Karpas-422 (cell line): ENCODE measurements around the gene NME2. TPM values are rescaled to one million over a fixed set of nuclear protein-coding genes. Genes with fewer than 3 reads are reported as not detected.
"Not testable (repeated sequence)": the region's sequence is repeated elsewhere in the genome, so short reads cannot be mapped to it uniquely, and the experiment has no call there.

Experiments used
- DNase-seq: peaks from one replicate; pipeline ENCODE4 v3.0.0-alpha.2; 2015
- H2AFZ ChIP-seq: fragments of 200-600 bp; sonication (generic); 2 replicates; pipeline ENCODE4 v1.6.1; 2014; ENCODE audit warnings: antibody characterized with exemption, low read length, mixed read lengths
- H3K27ac ChIP-seq: fragments of 200-600 bp; sonication (generic); 2 replicates; pipeline ENCODE4 v1.5.1; 2014; ENCODE audit warnings: mild to moderate bottlenecking, low read length, moderate library complexity
- H3K27me3 ChIP-seq: fragments of 200-600 bp; sonication (generic); 2 replicates; pipeline ENCODE4 v1.6.1; 2014; ENCODE audit warnings: low read length, mixed read lengths
- H3K36me3 ChIP-seq: fragments of 200-600 bp; sonication (generic); 2 replicates; pipeline ENCODE4 v1.6.1; 2014; ENCODE audit warnings: low read length, mixed read lengths; ENCODE audit not compliant: insufficient read depth
- H3K4me1 ChIP-seq: fragments of 200-600 bp; sonication (generic); 2 replicates; pipeline ENCODE4 v1.6.1; 2014; ENCODE audit warnings: mild to moderate bottlenecking, low read length, mixed read lengths
- H3K4me2 ChIP-seq: fragments of 200-600 bp; sonication (generic); 2 replicates; pipeline ENCODE4 v1.6.1; 2014; ENCODE audit warnings: low read length, low read depth, mild to moderate bottlenecking; ENCODE audit not compliant: poor library complexity, severe bottlenecking
- H3K4me3 ChIP-seq: fragments of 200-600 bp; sonication (generic); 2 replicates; pipeline ENCODE4 v1.5.1; 2014; ENCODE audit warnings: mild to moderate bottlenecking, antibody characterized with exemption, low read length, mixed read lengths
- H3K79me2 ChIP-seq: fragments of 200-600 bp; sonication (generic); 2 replicates; pipeline ENCODE4 v1.6.1; 2014; ENCODE audit warnings: mild to moderate bottlenecking, low read length, mixed read lengths
- H3K9ac ChIP-seq: fragments of 200-600 bp; sonication (generic); 2 replicates; pipeline ENCODE4 v1.6.0; 2014; ENCODE audit warnings: low read length
- H3K9me2 ChIP-seq: fragments of 200-600 bp; sonication (generic), shearing (Covaris generic); replicated peaks from 2 replicates; pipeline ENCODE4 v1.6.0; 2014; ENCODE audit warnings: mild to moderate bottlenecking, low read length, moderate library complexity; ENCODE audit not compliant: insufficient read depth
- H3K9me3 ChIP-seq: fragments of 300-700, 200-600 bp; sonication (generic); 2 replicates; pipeline ENCODE4 v1.6.1; 2014; ENCODE audit warnings: low read length, mixed read lengths
- H4K20me1 ChIP-seq: fragments of 200-600 bp; sonication (generic); 2 replicates; pipeline ENCODE4 v1.6.1; 2014; ENCODE audit warnings: mild to moderate bottlenecking, antibody characterized with exemption, low read length, low read depth; ENCODE audit not compliant: insufficient read depth
- total RNA-seq: library from RNA; depleted of rRNA; stranded (reverse); fragments of >200 nt; shearing (Covaris generic); gene quantifications from 2 replicates; pipeline ENCODE4 v1.2.3, GENCODE V29; 2014; ENCODE audit warnings: low replicate concordance

NME2 gene
- total RNA-seq, 1 experiment from 2014 or later, result 737 TPM

- H3K27ac ChIP-seq, H3K4me2 ChIP-seq, H3K4me3 ChIP-seq, H3K9me3 ChIP-seq, H3K9me2 ChIP-seq, DNase-seq, H3K9ac ChIP-seq, H2AFZ ChIP-seq, H3K27me3 ChIP-seq, H3K36me3 ChIP-seq: not testable (repeated sequence)
- peaks cover 30% of the 10 kb centered on the region for H3K79me2 ChIP-seq
- H3K4me1 ChIP-seq, result peaks cover 30% of the 10 kb centered on the region
- peaks cover 11% of the 10 kb centered on the region; the same call in 1 of the 2 replicates for H4K20me1 ChIP-seq
These were observed 43.6 kb upstream of the NME2 start for GRCh38 chr17:51122473-51123115.

DNA sequence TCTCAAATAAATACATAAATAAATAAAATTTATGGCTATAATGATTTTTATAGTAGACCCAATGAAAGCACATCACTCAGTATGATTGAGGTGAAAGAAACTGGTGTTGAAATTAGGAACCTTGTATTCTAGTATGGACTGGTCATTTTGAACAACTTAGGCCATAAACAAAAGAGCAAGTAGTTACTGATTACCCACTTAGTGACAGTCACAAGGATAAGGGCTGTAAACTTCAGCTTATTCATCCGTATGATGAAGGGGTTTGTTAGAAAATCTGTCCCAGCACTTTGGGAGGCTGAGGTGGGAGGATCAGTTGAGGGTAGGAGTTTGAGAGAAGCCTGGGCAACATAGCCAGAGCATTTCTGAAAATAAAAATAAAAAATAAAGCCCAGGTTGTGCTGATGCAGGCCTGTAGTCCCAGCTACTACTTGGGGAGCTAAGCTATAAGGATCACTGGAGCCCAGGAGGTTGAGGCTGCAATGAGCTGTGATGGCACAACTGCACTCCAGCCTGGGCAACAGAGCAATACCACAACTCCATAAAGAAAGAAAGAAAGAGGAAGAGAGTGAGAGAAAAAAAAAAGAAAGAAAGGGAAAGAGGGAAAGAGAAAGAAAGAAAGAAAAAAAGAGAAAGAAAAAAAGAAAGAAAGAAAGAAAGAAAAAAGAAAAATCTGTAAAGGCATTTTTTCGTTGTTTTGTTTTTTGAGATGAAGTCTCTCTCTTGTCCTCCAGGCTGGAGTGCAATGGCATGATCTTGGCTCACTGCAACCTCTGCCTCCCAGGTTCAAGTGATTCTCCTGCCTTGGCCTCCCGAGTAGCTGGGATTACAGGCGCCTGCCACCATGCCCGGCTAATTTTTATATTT, 41.3 kb upstream of the NME2 start:
- H3K27ac ChIP-seq, result no peak overlapping the region
- no peak overlapping the region for H3K9ac ChIP-seq
- no peaks in the 10 kb centered on the region for H3K9me2 ChIP-seq
- no peak overlapping the region for H3K4me2 ChIP-seq
- no peaks in the 10 kb centered on the region for H3K36me3 ChIP-seq
- no peak overlapping the region for H3K4me3 ChIP-seq
- H3K4me1 ChIP-seq, result peaks cover 20% of the 10 kb centered on the region
- H3K79me2 ChIP-seq, result peaks cover 7% of the 10 kb centered on the region
- H3K27me3 ChIP-seq, result no peaks in the 10 kb centered on the region
- H3K9me3 ChIP-seq, result no peaks in the 10 kb centered on the region
- H2AFZ ChIP-seq, result no peak overlapping the region
- 0 out of 2 replicates have a peak, but pooled peaks cover under 1% of the 10 kb centered on the region for H4K20me1 ChIP-seq
- DNase-seq, result no peak

- H3K4me1 ChIP-seq, result peaks cover 20% of the 10 kb centered on the region
- no peak overlapping the region for H2AFZ ChIP-seq
- no peak overlapping the region for H3K4me3 ChIP-seq
- H3K36me3 ChIP-seq, result no peaks in the 10 kb centered on the region
- no peaks in the 10 kb centered on the region for H3K9me2 ChIP-seq
- H4K20me1 ChIP-seq, result no peaks in the 10 kb centered on the region
- peak; percentile 86 for DNase-seq
- no peaks in the 10 kb centered on the region for H3K9me3 ChIP-seq
- H3K4me2 ChIP-seq, result no peak overlapping the region
- H3K27me3 ChIP-seq, result no peaks in the 10 kb centered on the region
- H3K27ac ChIP-seq, result no peak overlapping the region
- no peak overlapping the region for H3K9ac ChIP-seq
- H3K79me2 ChIP-seq, result no peaks in the 10 kb centered on the region
These were observed 38.1 kb upstream of the NME2 start for GRCh38 chr17:51128076-51128475.

DNA sequence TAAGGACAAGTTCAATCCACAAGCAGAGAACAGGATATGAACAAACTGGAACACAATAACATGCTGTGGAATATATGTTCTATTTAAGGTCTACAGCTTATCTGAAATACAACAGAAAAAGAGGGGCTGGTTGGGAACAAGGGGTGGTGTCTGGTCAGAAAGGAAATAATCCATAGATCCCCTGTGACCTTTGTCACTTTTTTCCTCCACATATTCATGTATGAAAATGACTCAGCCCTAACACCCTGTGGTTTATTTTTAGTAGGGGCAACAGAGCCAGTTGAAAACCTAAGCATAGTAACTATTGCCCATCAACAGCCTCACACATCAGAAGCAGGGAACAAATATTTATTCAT, 33.3 kb upstream of the NME2 start:
- peaks cover 15% of the 10 kb centered on the region for H3K4me1 ChIP-seq
- no peak overlapping the region for H3K27ac ChIP-seq
- no peaks in the 10 kb centered on the region for H3K36me3 ChIP-seq
- no peaks in the 10 kb centered on the region for H3K9me2 ChIP-seq
- no peaks in the 10 kb centered on the region for H4K20me1 ChIP-seq
- no peak overlapping the region for H2AFZ ChIP-seq
- H3K79me2 ChIP-seq, result no peaks in the 10 kb centered on the region
- no peak for DNase-seq
- no peaks in the 10 kb centered on the region for H3K27me3 ChIP-seq
- H3K4me2 ChIP-seq, result no peak overlapping the region
- no peak overlapping the region for H3K9ac ChIP-seq
- no peaks in the 10 kb centered on the region for H3K9me3 ChIP-seq
- no peak overlapping the region for H3K4me3 ChIP-seq

GRCh38 chr17:51133365-51133764, 32.8 kb upstream of the NME2 start:
- Histone ChIP-seq H3K4me2 (no peak overlapping the region), H3K4me1 (peaks cover 11% of the 10 kb centered on the region), H3K27me3 (no peaks in the 10 kb centered on the region), H4K20me1 (no peaks in the 10 kb centered on the region), H3K9ac (no peak overlapping the region), H3K9me3 (no peaks in the 10 kb centered on the region), H3K9me2 (no peaks in the 10 kb centered on the region), H3K4me3 (no peak overlapping the region), H3K27ac (no peak overlapping the region), H2AFZ (no peak overlapping the region), H3K36me3 (no peaks in the 10 kb centered on the region), H3K79me2 (no peaks in the 10 kb centered on the region)
- no peak for DNase-seq

DNA sequence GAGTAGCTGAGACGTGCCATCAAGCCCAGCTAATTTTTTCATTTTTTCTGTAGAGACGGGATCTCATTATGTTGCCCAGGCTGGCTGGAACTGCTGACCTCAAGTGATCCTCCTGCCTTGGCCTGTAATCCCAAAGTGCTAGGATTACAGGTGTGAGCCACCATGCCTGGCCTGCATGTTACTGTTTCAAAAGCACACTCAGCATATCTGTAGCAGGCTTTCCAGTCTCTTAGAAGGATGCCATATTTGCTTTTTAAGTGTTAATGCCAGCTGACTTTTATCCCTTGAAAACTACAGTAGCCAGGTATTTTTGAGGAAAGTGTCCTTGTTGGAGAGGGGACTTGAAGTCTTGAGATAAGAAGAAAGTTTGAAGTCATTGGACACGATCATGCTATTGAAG, 30.3 kb upstream of the NME2 start:
- Histone ChIP-seq H3K27ac (no peak overlapping the region), H3K9me3 (no peaks in the 10 kb centered on the region), H3K4me3 (no peak overlapping the region)

DNA sequence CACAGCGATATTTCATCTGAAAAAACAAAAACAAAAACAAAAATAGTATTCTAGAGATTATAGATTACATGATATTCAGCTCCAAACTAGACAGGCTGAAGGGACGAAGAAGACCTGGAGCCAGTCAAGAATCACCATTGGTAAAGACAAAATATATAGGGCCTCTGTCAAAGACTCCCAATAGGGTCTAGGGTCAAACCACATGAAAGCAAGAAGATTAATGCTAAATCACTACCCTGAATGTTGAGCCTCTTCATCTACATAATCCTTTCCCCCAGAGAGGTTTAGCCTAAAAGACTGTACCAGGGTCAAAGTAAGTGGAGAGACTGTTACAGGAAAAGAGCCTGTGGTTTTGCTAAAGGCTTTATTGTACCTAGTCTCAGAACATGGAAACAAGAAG, 23.6 kb upstream of the NME2 start:
- H3K4me3 ChIP-seq, result no peak overlapping the region
- no peaks in the 10 kb centered on the region for H3K9me2 ChIP-seq
- no peak overlapping the region for H3K27ac ChIP-seq
- no peaks in the 10 kb centered on the region for H3K4me1 ChIP-seq
- H3K9ac ChIP-seq, result no peak overlapping the region
- H3K27me3 ChIP-seq, result no peaks in the 10 kb centered on the region
- H3K36me3 ChIP-seq, result no peaks in the 10 kb centered on the region
- no peaks in the 10 kb centered on the region for H3K9me3 ChIP-seq
- no peak for DNase-seq
- no peak overlapping the region for H3K4me2 ChIP-seq
- H3K79me2 ChIP-seq, result no peaks in the 10 kb centered on the region
- no peaks in the 10 kb centered on the region for H4K20me1 ChIP-seq
- no peak overlapping the region for H2AFZ ChIP-seq

More for the DNA sequence above, 30.3 kb upstream of the NME2 start:
- Histone ChIP-seq H3K27me3 (no peaks in the 10 kb centered on the region), H3K36me3 (no peaks in the 10 kb centered on the region), H3K4me2 (no peak overlapping the region), H3K4me1 (peaks cover 11% of the 10 kb centered on the region), H2AFZ (no peak overlapping the region), H4K20me1 (no peaks in the 10 kb centered on the region), H3K79me2 (no peaks in the 10 kb centered on the region), H3K9ac (no peak overlapping the region), H3K9me2 (no peaks in the 10 kb centered on the region)
- no peak for DNase-seq

DNA sequence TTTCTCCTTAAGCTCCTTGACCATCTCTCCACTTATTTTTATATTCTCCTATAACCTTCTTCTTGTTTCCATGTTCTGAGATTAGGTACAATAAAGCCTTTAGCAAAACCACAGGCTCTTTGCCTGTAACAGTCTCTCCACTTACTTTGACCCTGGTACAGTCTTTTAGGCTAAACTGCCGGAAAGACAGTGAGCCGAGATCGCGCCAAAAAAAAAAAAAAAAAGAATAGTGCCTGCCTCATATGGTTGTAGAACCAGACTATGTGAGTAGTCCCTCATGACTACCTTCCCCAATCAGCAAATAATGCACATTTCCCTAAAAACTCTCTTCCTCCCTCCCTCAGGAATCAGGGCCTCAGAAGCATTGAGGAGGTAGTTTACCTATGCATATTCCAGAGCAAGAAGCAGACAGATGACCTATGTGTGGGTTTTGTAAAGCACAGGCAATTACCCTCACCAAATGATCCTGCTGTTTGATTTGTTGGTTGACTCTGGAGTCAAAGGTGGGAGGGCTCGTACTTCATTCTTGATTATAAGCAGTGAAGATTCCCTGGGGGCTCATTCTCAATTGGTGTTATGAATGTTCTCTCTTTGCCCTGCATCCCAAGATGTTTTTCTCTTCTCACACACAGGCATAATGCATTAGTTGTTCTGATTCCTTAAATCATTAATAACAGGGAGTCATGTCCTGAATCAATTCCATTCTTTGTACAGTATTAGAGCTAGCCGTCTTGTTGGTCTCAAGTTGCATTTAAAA, 21.8 kb upstream of the NME2 start:
- no peaks in the 10 kb centered on the region for H3K36me3 ChIP-seq
- H3K27ac ChIP-seq, result no peak overlapping the region
- no peaks in the 10 kb centered on the region for H3K79me2 ChIP-seq
- H2AFZ ChIP-seq, result no peak overlapping the region
- no peak for DNase-seq
- H3K9ac ChIP-seq, result no peak overlapping the region
- H3K4me3 ChIP-seq, result no peak overlapping the region
- H3K9me3 ChIP-seq, result no peaks in the 10 kb centered on the region
- H3K4me1 ChIP-seq, result no peaks in the 10 kb centered on the region
- H4K20me1 ChIP-seq, result no peaks in the 10 kb centered on the region
- no peak overlapping the region for H3K4me2 ChIP-seq
- H3K9me2 ChIP-seq, result no peaks in the 10 kb centered on the region
- no peaks in the 10 kb centered on the region for H3K27me3 ChIP-seq
